H1 (cell line): ENCODE measurements around the gene SND1. TPM values are rescaled to one million over a fixed set of nuclear protein-coding genes. Genes with fewer than 3 reads are reported as not detected.

Source experiments
- CTCF ChIA-PET: fragments of 300-600 bp; sonication (Branson Sonifier 250); formaldehyde crosslinking; loops from one replicate; lab custom pipeline; 2021; ENCODE audit not compliant: partially characterized antibody; lab: Charles Lee
- POLR2A ChIA-PET: fragments of 300-600 bp; sonication (Branson Sonifier 250); formaldehyde crosslinking; loops from one replicate; lab custom pipeline; 2021; ENCODE audit warnings: inconsistent platforms; ENCODE audit not compliant: partially characterized antibody; lab: Charles Lee
- DNase-seq, 2 experiments: peaks; one replicate each; pipeline versions ENCODE4 v3.0.0 to v3.0.0-alpha.2; 2010 to 2022; ENCODE audit warnings: low spot score in 2 of 2, low read depth in 1 of 2, mixed read lengths in 1 of 2
- FAIRE-seq: peaks from 2 replicates; lab custom pipeline; 2011; peaks lifted over from hg19 to GRCh38; lab: Jason Lieb, UNC
- H2AFZ ChIP-seq: 2 replicates; pipeline ENCODE4 v1.8.1; 2012; ENCODE audit warnings: low read length, inconsistent platforms
- H2AK5ac ChIP-seq: 2 replicates; pipeline ENCODE4 v1.6.1; 2013; ENCODE audit warnings: low read depth, low read length
- H2BK120ac ChIP-seq: replicated peaks from 2 replicates; pipeline ENCODE3; 2013; ENCODE audit warnings: low read depth, low read length, inconsistent platforms
- H2BK12ac ChIP-seq: 2 replicates; pipeline ENCODE4 v1.6.1; 2013; ENCODE audit warnings: low read depth, low read length
- H2BK15ac ChIP-seq: 2 replicates; pipeline ENCODE4 v1.6.1; 2013; ENCODE audit warnings: low read length
- H2BK20ac ChIP-seq: 2 replicates; pipeline ENCODE4 v1.6.1; 2013; ENCODE audit warnings: low read length
- H2BK5ac ChIP-seq: 2 replicates; pipeline ENCODE4 v1.6.1; 2013; ENCODE audit warnings: low read depth, low read length
- H3K14ac ChIP-seq: 2 replicates; pipeline ENCODE4 v1.6.1; 2013; ENCODE audit warnings: inconsistent platforms; ENCODE audit not compliant: insufficient read length
- H3K18ac ChIP-seq: 2 replicates; pipeline ENCODE4 v1.6.1; 2013; ENCODE audit warnings: low read length; ENCODE audit errors: extremely low read depth
- H3K23ac ChIP-seq: 2 replicates; pipeline ENCODE4 v1.6.1; 2013; ENCODE audit warnings: inconsistent platforms; ENCODE audit not compliant: insufficient read length
- H3K23me2 ChIP-seq: 2 replicates; pipeline ENCODE4 v1.6.1; 2013; ENCODE audit warnings: low read depth, low read length
- H3K27ac ChIP-seq: 2 replicates; pipeline ENCODE4 v1.6.1; 2011; ENCODE audit warnings: low read depth, low read length, inconsistent platforms
- H3K27me3 ChIP-seq, 4 experiments: replicated peaks in 1 of 4; 1 replicate in 1 of 4; 2 replicates in 3 of 4; pipeline versions ENCODE4 v1.6.1 to v1.8.1; 2011 to 2013; ENCODE audit warnings: low read length in 3 of 4, mild to moderate bottlenecking in 3 of 4, inconsistent platforms in 2 of 4, mixed read lengths in 2 of 4, moderate library complexity in 1 of 4; ENCODE audit not compliant: control insufficient read depth in 3 of 4, insufficient read depth in 3 of 4; ENCODE audit errors: extremely low read depth in 1 of 4
- H3K36me3 ChIP-seq, 4 experiments: 2 replicates each; pipeline versions ENCODE4 v1.6.1 to v1.8.1; 2011 to 2013; ENCODE audit warnings: mild to moderate bottlenecking in 4 of 4, low read length in 3 of 4, moderate library complexity in 2 of 4, control low read depth in 1 of 4, inconsistent platforms in 1 of 4; ENCODE audit not compliant: insufficient read depth in 4 of 4, control insufficient read depth in 2 of 4
- H3K4ac ChIP-seq: replicated peaks from 2 replicates; pipeline ENCODE3; 2013; ENCODE audit warnings: low read length, low read depth, mixed read lengths, inconsistent platforms; ENCODE audit not compliant: insufficient read length
- H3K4me1 ChIP-seq, 4 experiments: replicated peaks in 1 of 4; 1 replicate in 1 of 4; 2 replicates in 3 of 4; pipeline versions ENCODE4 v1.6.1 to v1.8.1; 2011 to 2013; ENCODE audit warnings: low read length in 3 of 4, inconsistent platforms in 2 of 4, mixed read lengths in 1 of 4; ENCODE audit not compliant: insufficient read depth in 4 of 4, control insufficient read depth in 3 of 4
- H3K4me2 ChIP-seq, 2 experiments: 2 replicates each; pipeline versions ENCODE4 v1.6.1 to v1.8.1; 2011 to 2013; ENCODE audit warnings: low read depth in 2 of 2, low read length in 2 of 2, control low read depth in 1 of 2, inconsistent platforms in 1 of 2, mild to moderate bottlenecking in 1 of 2; ENCODE audit not compliant: insufficient read depth in 1 of 2
- H3K4me3 ChIP-seq, 4 experiments: fragments of 200-600, 300-600 bp in 1 of 4; sonication (generic), shearing (Covaris generic), sonication (Bioruptor Twin) in 1 of 4; 2 replicates each; pipeline versions ENCODE4 v1.5.1 to v1.8.1; 2011 to 2016; ENCODE audit warnings: low read length in 4 of 4, low read depth in 3 of 4, control low read depth in 2 of 4, inconsistent platforms in 2 of 4, mild to moderate bottlenecking in 2 of 4, mixed read lengths in 1 of 4, moderate library complexity in 1 of 4; ENCODE audit not compliant: insufficient read depth in 2 of 4; ENCODE audit errors: extremely low read depth in 1 of 4
- H3K56ac ChIP-seq: replicated peaks from 2 replicates; pipeline ENCODE3; 2013; ENCODE audit warnings: low read depth, mild to moderate bottlenecking, mixed read lengths, low read length, inconsistent platforms; ENCODE audit not compliant: insufficient read length
- H3K79me1 ChIP-seq: 2 replicates; pipeline ENCODE4 v1.6.1; 2013; ENCODE audit warnings: low read depth, low read length, control low read depth
- H3K79me2 ChIP-seq, 2 experiments: 2 replicates each; pipeline versions ENCODE4 v1.6.1 to v1.8.1; 2012 to 2013; ENCODE audit warnings: low read length in 2 of 2, mild to moderate bottlenecking in 2 of 2, inconsistent platforms in 1 of 2; ENCODE audit not compliant: insufficient read depth in 2 of 2, control insufficient read depth in 1 of 2
- H3K9ac ChIP-seq, 4 experiments: replicated peaks in 1 of 4; 1 replicate in 1 of 4; 2 replicates in 3 of 4; pipeline versions ENCODE4 v1.6.1 to v1.8.1; 2011 to 2013; ENCODE audit warnings: low read depth in 3 of 4, low read length in 3 of 4, control low read depth in 2 of 4, mild to moderate bottlenecking in 2 of 4, moderate library complexity in 2 of 4, inconsistent platforms in 1 of 4; ENCODE audit errors: extremely low read depth in 1 of 4
- H3K9me3 ChIP-seq, 2 experiments: 2 replicates each; pipeline versions ENCODE4 v1.6.1 to v1.8.1; 2012 to 2013; ENCODE audit warnings: mild to moderate bottlenecking in 2 of 2, moderate library complexity in 2 of 2, control low read depth in 1 of 2, inconsistent platforms in 1 of 2, low read depth in 1 of 2, low read length in 1 of 2, mixed read lengths in 1 of 2; ENCODE audit not compliant: insufficient read depth in 2 of 2
- H4K20me1 ChIP-seq, 2 experiments: replicated peaks in 1 of 2; 2 replicates each; pipeline versions ENCODE3 to v1.8.1; 2011 to 2013; ENCODE audit warnings: inconsistent platforms in 2 of 2, low read length in 2 of 2, mild to moderate bottlenecking in 1 of 2; ENCODE audit not compliant: insufficient read depth in 2 of 2, control insufficient read depth in 1 of 2
- H4K5ac ChIP-seq: 2 replicates; pipeline ENCODE4 v1.6.1; 2013; ENCODE audit warnings: low read length, low read depth, mixed read lengths, inconsistent platforms; ENCODE audit not compliant: insufficient read length
- H4K8ac ChIP-seq: 2 replicates; pipeline ENCODE4 v1.8.0; 2013; ENCODE audit warnings: mild to moderate bottlenecking, moderate library complexity, low read length, inconsistent platforms; ENCODE audit not compliant: insufficient read depth; ENCODE audit errors: extremely low read depth
- H4K91ac ChIP-seq: replicated peaks from 2 replicates; pipeline ENCODE3; 2013; ENCODE audit warnings: low read length, mixed read lengths, inconsistent platforms; ENCODE audit not compliant: insufficient read length
- CBX8 ChIP-seq: fragments of 300-800, 300-1000 bp; sonication (generic); IDR thresholded peaks from 2 replicates; pipeline ENCODE4 v1.7.1; 2016; ENCODE audit warnings: low read depth, low read length, borderline replicate concordance
- KDM4A ChIP-seq: IDR thresholded peaks from one replicate; pipeline ENCODE4 v1.7.1; 2012; ENCODE audit warnings: low read depth, mild to moderate bottlenecking, moderate library complexity, low read length, inconsistent platforms; ENCODE audit not compliant: severe bottlenecking
- SIX5 ChIP-seq: IDR thresholded peaks from 2 replicates; pipeline ENCODE4 v1.6.1; 2011; ENCODE audit warnings: mild to moderate bottlenecking, low read depth, low read length
- TBP ChIP-seq: IDR thresholded peaks from 2 replicates; pipeline ENCODE4 v1.6.1; 2011; ENCODE audit warnings: low read depth, low read length, improper control_type of control experiment
- YY1 ChIP-seq: IDR thresholded peaks from 2 replicates; pipeline ENCODE4 v1.6.1; 2011; ENCODE audit warnings: low read depth, mild to moderate bottlenecking, low read length
- WGBS, 2 experiments: shearing (Covaris generic) in 1 of 2; methylation state at CpG; one replicate each; pipeline versions ENCODE4 v1.1.6 to v1.1.7; 2013 to 2015; ENCODE audit warnings: low lambda C conversion rate in 2 of 2, mixed read lengths in 2 of 2, inconsistent platforms in 1 of 2, low coverage in 1 of 2, missing lambda C conversion rate in 1 of 2; ENCODE audit not compliant: insufficient replicate concordance in 2 of 2, insufficient coverage in 1 of 2, insufficient read length in 1 of 2; ENCODE audit errors: extremely low coverage in 1 of 2, missing lambda C conversion rate in 1 of 2; 5-methylcytosine and 5-hydroxymethylcytosine counted together
- polyA plus RNA-seq, 7 experiments: library from polyadenylated mRNA; depleted of rRNA in 3 of 7; stranded (reverse) in 5 of 7; unstranded in 2 of 7; fragments of >200 nt in 5 of 7; fragments of 200-250 nt in 2 of 7; gene quantifications; 1 replicate in 5 of 7; 2 replicates in 1 of 7; 4 replicates in 1 of 7; pipeline versions ENCODE4 v1.2.1 to v1.2.3, GENCODE V29; 2011 to 2013; ENCODE audit warnings: missing spikeins in 2 of 7, mixed read lengths in 2 of 7
- total RNA-seq: library from RNA; stranded (reverse); fragmentation: NEBNext Ultra II Directional; extraction: Animal tissue kit (Norgen Biotek cat#: 25700); gene quantifications from 2 replicates; pipeline ENCODE4 v1.2.1, GENCODE V29; 2021

Gene SND1
- total and polyA plus RNA-seq, 2 of the 8 experiments (the other 6 are each of a cell fraction or from before 2014, with no cell fraction given) = 122 to 290 TPM

- Histone ChIP-seq H3K9me3 (no peaks in the 10 kb centered on the region), H4K5ac (no peak overlapping the region), H2AFZ (no peak overlapping the region), H3K23me2 (no peaks in the 10 kb centered on the region), H3K4me1 (peaks cover 0 to 7% (median 2%) of the 10 kb centered on the region in 4 experiments; a peak in 2 of 7 replicates), H3K36me3 (peaks cover 0 to 11% (median 0%) of the 10 kb centered on the region in 4 experiments; a peak in 1 of 8 replicates), H4K20me1 (peaks cover 0 to 5% of the 10 kb centered on the region in 2 experiments), H3K23ac (no peak overlapping the region), H2BK5ac (no peak overlapping the region), H3K27ac (no peak overlapping the region), H3K9ac (no peak overlapping the region), H2BK12ac (no peak overlapping the region), H3K4me3 (no peak overlapping the region), H2BK15ac (no peak overlapping the region), H3K18ac (no peak overlapping the region), H2BK20ac (no peak overlapping the region), H3K14ac (no peak overlapping the region), H4K8ac (no peak overlapping the region), H3K4ac (no peak overlapping the region), H2AK5ac (no peak overlapping the region), H3K79me2 (no peaks in the 10 kb centered on the region), H3K27me3 (no peaks in the 10 kb centered on the region), H4K91ac (no peak overlapping the region), H3K79me1 (no peaks in the 10 kb centered on the region; the same call in 1 of the 2 replicates), H3K56ac (no peak overlapping the region), H3K4me2 (no peak overlapping the region), H2BK120ac (no peak overlapping the region)
- ChIA-PET POLR2A (interaction anchor here (0.9 kb wide), 1 partner anchor 15 kb away, joined by 3 read pairs; no protein-coding TSS in a partner anchor), CTCF (interaction anchor here (0.9 to 2.3 kb wide), 8 partner anchors 10 to 235 kb away, joined by 3 to 7 read pairs (median 4); no protein-coding TSS in a partner anchor)
- TF ChIP-seq TBP = no peak
- no peak for TF ChIP-seq CBX8
- no peak for TF ChIP-seq SIX5
- TF ChIP-seq KDM4A = no peak
- TF ChIP-seq YY1 = no peak
- 87% methylated on average over 5 of the region's 5 CpGs; no CpG with 5 or more reads in 1 of the 2 experiments for WGBS, 2 experiments
- FAIRE-seq (no peak), DNase-seq (no peak)
These were observed 322.5 kb downstream of the SND1 start for GRCh38 chr7:127974446-127975035.
